ENCODE measurements around the gene FAM180A. TPM values are rescaled to one million over a fixed set of nuclear protein-coding genes. Genes with fewer than 3 reads are reported as not detected.

Gene FAM180A
- total RNA-seq, 1 experiment from 2014 or later = not detected

DNA sequence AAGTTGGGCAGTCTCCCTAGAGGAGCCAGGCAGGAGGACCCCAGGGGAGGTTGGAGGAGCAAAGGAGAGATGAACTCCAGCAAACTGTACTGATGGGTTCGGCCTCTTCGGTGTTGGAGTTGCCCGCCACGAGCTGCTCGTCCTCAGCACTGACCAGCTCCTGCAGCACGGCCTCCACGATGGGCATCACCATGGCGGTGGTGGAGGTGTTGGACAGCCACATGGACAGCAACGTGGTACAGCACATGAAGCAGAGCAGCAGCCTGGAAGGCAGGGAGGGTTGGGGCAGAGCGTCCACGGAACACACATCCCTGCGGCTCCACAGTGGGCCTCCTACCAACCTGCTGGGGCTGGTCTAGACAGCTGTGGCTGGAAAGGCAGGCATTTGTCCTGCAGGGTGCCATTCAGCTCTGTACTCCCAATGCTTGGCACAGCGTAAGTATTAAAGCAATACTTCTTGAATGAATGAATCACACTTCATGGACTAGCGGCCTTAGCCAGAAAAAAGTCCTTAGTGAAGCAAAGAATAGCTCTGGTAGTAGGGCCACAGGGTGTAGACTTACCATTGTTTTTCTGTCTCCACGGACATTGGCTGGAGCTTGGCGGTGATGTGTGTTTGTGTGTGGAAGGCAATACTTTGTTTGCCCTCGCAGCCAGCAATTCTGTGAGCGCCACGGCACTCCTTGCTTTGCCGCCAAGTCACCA, 42.4 kb downstream of the FAM180A start (continued):
- TF ChIP-seq, protein P1, sequence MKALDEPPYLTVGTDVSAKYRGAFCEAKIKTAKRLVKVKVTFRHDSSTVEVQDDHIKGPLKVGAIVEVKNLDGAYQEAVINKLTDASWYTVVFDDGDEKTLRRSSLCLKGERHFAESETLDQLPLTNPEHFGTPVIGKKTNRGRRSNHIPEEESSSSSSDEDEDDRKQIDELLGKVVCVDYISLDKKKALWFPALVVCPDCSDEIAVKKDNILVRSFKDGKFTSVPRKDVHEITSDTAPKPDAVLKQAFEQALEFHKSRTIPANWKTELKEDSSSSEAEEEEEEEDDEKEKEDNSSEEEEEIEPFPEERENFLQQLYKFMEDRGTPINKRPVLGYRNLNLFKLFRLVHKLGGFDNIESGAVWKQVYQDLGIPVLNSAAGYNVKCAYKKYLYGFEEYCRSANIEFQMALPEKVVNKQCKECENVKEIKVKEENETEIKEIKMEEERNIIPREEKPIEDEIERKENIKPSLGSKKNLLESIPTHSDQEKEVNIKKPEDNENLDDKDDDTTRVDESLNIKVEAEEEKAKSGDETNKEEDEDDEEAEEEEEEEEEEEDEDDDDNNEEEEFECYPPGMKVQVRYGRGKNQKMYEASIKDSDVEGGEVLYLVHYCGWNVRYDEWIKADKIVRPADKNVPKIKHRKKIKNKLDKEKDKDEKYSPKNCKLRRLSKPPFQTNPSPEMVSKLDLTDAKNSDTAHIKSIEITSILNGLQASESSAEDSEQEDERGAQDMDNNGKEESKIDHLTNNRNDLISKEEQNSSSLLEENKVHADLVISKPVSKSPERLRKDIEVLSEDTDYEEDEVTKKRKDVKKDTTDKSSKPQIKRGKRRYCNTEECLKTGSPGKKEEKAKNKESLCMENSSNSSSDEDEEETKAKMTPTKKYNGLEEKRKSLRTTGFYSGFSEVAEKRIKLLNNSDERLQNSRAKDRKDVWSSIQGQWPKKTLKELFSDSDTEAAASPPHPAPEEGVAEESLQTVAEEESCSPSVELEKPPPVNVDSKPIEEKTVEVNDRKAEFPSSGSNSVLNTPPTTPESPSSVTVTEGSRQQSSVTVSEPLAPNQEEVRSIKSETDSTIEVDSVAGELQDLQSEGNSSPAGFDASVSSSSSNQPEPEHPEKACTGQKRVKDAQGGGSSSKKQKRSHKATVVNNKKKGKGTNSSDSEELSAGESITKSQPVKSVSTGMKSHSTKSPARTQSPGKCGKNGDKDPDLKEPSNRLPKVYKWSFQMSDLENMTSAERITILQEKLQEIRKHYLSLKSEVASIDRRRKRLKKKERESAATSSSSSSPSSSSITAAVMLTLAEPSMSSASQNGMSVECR (CRISPR knock-in tag; IDR thresholded peaks at IDR 0.05; ENCODE audit: borderline replicate concordance) = no peak
- TF ChIP-seq ZNF317 (CRISPR knock-in tag; IDR thresholded peaks at IDR 0.05; ENCODE audit: borderline replicate concordance, low read depth) = no peak
- TF ChIP-seq, protein P2, sequence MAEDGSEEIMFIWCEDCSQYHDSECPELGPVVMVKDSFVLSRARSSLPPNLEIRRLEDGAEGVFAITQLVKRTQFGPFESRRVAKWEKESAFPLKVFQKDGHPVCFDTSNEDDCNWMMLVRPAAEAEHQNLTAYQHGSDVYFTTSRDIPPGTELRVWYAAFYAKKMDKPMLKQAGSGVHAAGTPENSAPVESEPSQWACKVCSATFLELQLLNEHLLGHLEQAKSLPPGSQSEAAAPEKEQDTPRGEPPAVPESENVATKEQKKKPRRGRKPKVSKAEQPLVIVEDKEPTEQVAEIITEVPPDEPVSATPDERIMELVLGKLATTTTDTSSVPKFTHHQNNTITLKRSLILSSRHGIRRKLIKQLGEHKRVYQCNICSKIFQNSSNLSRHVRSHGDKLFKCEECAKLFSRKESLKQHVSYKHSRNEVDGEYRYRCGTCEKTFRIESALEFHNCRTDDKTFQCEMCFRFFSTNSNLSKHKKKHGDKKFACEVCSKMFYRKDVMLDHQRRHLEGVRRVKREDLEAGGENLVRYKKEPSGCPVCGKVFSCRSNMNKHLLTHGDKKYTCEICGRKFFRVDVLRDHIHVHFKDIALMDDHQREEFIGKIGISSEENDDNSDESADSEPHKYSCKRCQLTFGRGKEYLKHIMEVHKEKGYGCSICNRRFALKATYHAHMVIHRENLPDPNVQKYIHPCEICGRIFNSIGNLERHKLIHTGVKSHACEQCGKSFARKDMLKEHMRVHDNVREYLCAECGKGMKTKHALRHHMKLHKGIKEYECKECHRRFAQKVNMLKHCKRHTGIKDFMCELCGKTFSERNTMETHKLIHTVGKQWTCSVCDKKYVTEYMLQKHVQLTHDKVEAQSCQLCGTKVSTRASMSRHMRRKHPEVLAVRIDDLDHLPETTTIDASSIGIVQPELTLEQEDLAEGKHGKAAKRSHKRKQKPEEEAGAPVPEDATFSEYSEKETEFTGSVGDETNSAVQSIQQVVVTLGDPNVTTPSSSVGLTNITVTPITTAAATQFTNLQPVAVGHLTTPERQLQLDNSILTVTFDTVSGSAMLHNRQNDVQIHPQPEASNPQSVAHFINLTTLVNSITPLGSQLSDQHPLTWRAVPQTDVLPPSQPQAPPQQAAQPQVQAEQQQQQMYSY (CRISPR knock-in tag; IDR thresholded peaks at IDR 0.05) = no peak

DNA sequence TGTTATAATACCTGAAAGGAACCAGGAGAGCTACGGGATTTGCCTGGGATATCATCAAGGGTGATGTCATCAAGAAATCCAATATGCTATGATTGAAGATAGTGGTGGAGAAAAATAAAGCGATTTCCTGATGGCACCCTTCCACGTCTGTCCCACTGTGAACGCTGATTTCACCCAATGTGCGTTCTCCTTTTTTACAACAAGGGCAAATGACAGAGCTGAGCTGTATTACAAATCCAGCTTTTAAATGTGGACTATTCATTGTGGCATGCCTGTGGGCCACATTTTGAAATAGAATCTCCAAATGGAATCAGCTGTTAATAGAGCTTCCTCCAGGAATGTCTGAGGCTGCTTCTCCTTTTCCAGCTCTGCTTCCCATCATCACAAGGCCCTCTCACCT, 43.9 kb downstream of the FAM180A start:
- Mint-ChIP-seq H3K36me3 (0 out of 2 replicates have a peak, but pooled peaks cover 3% of the 10 kb centered on the region), H3K4me3 (no peak overlapping the region), H3K9me3 (no peaks in the 10 kb centered on the region), H3K27me3 (ENCODE audit: low read depth) (no peaks in the 10 kb centered on the region), H3K27ac (no peak overlapping the region), H3K4me1 (no peaks in the 10 kb centered on the region; the same call in 1 of the 2 replicates)
- ChIA-PET CTCF (interaction anchor here (0.6 to 2.2 kb wide), 29 partner anchors 9 to 431 kb away, joined by 3 to 20 read pairs (median 4); partner anchors contain the start of genes SLC13A4 and STMP1), POLR2A (interaction anchor here (0.9 to 1.1 kb wide), 2 partner anchors 17 to 22 kb away, joined by 3 read pairs; no protein-coding TSS in a partner anchor)
- DNase-seq (ENCODE audit: low spot score) (no peak), ATAC-seq (no peak)
- TF ChIP-seq, protein P3, sequence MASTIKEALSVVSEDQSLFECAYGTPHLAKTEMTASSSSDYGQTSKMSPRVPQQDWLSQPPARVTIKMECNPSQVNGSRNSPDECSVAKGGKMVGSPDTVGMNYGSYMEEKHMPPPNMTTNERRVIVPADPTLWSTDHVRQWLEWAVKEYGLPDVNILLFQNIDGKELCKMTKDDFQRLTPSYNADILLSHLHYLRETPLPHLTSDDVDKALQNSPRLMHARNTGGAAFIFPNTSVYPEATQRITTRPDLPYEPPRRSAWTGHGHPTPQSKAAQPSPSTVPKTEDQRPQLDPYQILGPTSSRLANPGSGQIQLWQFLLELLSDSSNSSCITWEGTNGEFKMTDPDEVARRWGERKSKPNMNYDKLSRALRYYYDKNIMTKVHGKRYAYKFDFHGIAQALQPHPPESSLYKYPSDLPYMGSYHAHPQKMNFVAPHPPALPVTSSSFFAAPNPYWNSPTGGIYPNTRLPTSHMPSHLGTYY (CRISPR knock-in tag; IDR thresholded peaks at IDR 0.05) = no peak
- TF ChIP-seq, protein P2 (CRISPR knock-in tag; IDR thresholded peaks at IDR 0.05) = no peak
- TF ChIP-seq, protein P4, sequence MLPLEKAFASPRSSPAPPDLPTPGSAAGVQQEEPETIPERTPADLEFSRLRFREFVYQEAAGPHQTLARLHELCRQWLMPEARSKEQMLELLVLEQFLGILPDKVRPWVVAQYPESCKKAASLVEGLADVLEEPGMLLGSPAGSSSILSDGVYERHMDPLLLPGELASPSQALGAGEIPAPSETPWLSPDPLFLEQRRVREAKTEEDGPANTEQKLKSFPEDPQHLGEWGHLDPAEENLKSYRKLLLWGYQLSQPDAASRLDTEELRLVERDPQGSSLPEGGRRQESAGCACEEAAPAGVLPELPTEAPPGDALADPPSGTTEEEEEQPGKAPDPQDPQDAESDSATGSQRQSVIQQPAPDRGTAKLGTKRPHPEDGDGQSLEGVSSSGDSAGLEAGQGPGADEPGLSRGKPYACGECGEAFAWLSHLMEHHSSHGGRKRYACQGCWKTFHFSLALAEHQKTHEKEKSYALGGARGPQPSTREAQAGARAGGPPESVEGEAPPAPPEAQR (CRISPR knock-in tag; IDR thresholded peaks at IDR 0.05) = no peak
- TF ChIP-seq, protein P5, sequence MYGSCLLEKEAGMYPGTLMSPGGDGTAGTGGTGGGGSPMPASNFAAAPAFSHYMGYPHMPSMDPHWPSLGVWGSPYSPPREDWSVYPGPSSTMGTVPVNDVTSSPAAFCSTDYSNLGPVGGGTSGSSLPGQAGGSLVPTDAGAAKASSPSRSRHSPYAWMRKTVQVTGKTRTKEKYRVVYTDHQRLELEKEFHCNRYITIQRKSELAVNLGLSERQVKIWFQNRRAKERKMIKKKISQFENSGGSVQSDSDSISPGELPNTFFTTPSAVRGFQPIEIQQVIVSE (CRISPR knock-in tag; IDR thresholded peaks at IDR 0.05; ENCODE audit: borderline replicate concordance) = no peak
- TF ChIP-seq, protein P6, sequence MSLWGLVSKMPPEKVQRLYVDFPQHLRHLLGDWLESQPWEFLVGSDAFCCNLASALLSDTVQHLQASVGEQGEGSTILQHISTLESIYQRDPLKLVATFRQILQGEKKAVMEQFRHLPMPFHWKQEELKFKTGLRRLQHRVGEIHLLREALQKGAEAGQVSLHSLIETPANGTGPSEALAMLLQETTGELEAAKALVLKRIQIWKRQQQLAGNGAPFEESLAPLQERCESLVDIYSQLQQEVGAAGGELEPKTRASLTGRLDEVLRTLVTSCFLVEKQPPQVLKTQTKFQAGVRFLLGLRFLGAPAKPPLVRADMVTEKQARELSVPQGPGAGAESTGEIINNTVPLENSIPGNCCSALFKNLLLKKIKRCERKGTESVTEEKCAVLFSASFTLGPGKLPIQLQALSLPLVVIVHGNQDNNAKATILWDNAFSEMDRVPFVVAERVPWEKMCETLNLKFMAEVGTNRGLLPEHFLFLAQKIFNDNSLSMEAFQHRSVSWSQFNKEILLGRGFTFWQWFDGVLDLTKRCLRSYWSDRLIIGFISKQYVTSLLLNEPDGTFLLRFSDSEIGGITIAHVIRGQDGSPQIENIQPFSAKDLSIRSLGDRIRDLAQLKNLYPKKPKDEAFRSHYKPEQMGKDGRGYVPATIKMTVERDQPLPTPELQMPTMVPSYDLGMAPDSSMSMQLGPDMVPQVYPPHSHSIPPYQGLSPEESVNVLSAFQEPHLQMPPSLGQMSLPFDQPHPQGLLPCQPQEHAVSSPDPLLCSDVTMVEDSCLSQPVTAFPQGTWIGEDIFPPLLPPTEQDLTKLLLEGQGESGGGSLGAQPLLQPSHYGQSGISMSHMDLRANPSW (CRISPR knock-in tag; conservative IDR thresholded peaks at IDR 0.05; ENCODE audit: low read depth) = no peak
- TF ChIP-seq ZNF138 (CRISPR knock-in tag; conservative IDR thresholded peaks at IDR 0.05) = no peak

Data from WTC11 (cell line).